ENCODE measurements around the gene ADGRG7. TPM values are rescaled to one million over a fixed set of nuclear protein-coding genes. Genes with fewer than 3 reads are reported as not detected.

Gene ADGRG7
- not detected in 2 replicates for total RNA-seq (2016; rRNA removed; fragmentation: Illumina TruSeq; extraction: Trizol)
- not detected in 2 replicates for total RNA-seq (2016; cell fraction: cytosol; rRNA removed; fragmentation: Illumina TruSeq; extraction: Trizol; ENCODE audit: low read depth)
- total RNA-seq (2016; cell fraction: insoluble cytoplasmic fraction; rRNA removed; fragmentation: Illumina TruSeq; extraction: Trizol) = not detected in 2 replicates
- not detected in 2 replicates for total RNA-seq (2016; cell fraction: membrane; rRNA removed; fragmentation: Illumina TruSeq; extraction: Trizol)
- total RNA-seq (2016; cell fraction: nucleus; rRNA removed; fragmentation: Illumina TruSeq; extraction: Trizol) = not detected in 2 replicates
- not detected in 2 replicates for polyA plus RNA-seq (2011; rRNA removed)
- polyA plus RNA-seq (2011; cell fraction: cytosol; rRNA removed) = not detected in 2 replicates
- polyA plus RNA-seq (2011; cell fraction: nucleus; rRNA removed) = not detected in 2 replicates
- polyA plus RNA-seq (2012) = not detected in 2 replicates
- not detected in 2 replicates for polyA plus RNA-seq (2016; cell fraction: cytosol; fragmentation: Illumina TruSeq; extraction: Trizol; ENCODE audit: low read depth)
- not detected in 2 replicates for polyA plus RNA-seq (2016; cell fraction: insoluble cytoplasmic fraction; fragmentation: Illumina TruSeq; extraction: Trizol; ENCODE audit: low read depth)
- polyA plus RNA-seq (2016; cell fraction: membrane; fragmentation: Illumina TruSeq; extraction: Trizol; ENCODE audit: low read depth) = not detected in 2 replicates
- not detected in 2 replicates for polyA plus RNA-seq (2016; cell fraction: nucleus; fragmentation: Illumina TruSeq; extraction: Trizol; ENCODE audit: insufficient read depth, low read depth)
- polyA minus RNA-seq (2011; rRNA and poly(A)+ RNA removed; ENCODE audit: low replicate concordance) = not detected in 2 replicates
- not detected in 2 replicates for polyA minus RNA-seq (2011; cell fraction: cytosol; rRNA and poly(A)+ RNA removed)
- not detected in 2 replicates for polyA minus RNA-seq (2011; cell fraction: nucleus; rRNA and poly(A)+ RNA removed)
- Bru-seq, nascent RNA = percentile 10 among the genes with signal in this experiment
- percentile 19 among the genes with signal in this experiment for BruChase-seq, experiment 1, labeled RNA remaining after a 6-hour chase
- BruChase-seq, experiment 2, labeled RNA remaining after a 2-hour chase = percentile 20 among the genes with signal in this experiment
- long read RNA-seq, experiment 1 = 0 reads
- long read RNA-seq, experiment 2 = 0 reads

DNA sequence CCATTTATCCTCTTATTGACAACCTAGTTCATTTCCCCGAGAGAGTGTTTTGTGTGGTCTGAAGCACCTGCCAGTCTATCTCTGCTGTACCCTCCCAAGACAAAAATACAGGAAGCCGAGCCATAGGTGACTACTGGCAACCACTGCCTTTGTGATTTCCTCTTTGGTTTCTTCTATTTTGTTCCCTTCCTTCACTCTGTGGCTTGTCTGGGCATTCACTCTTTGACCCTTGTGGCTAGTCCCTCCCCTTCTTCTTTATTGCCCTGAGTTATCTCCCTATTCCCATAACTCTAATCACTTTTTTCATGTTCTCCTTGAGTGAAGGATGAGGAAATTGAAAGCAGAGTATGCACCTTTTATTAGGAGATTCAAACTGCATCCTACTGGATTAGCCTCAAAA is at the start of gene ADGRG7:
ADGRG7 (plus strand) TSS at position 297 of the 400 bp plus-strand sequence. CDS start 256 bp downstream, outside the sequence.
- Histone ChIP-seq H3K4me1 (ENCODE audit: insufficient read depth, low read length) (peaks cover 17% of the 10 kb centered on the region), H3K4me3 (replicated peaks in 1 of 3; ENCODE audit: insufficient read depth in 1 of 3, low read depth in 2 of 3, low read length in 3 of 3) (no peak within 1 kb of the TSS), H3K9ac (ENCODE audit: insufficient read depth, low read depth, low read length) (no peak within 1 kb of the TSS), H4K20me1 (ENCODE audit: insufficient read depth, low read length) (no peaks in the 10 kb centered on the region), H3K36me3 (replicated peaks in 1 of 2; ENCODE audit: control insufficient read depth in 1 of 2, insufficient read depth in 2 of 2, low read length in 2 of 2) (no peaks in the 10 kb centered on the region), H3K79me2 (ENCODE audit: insufficient read depth, low read length) (no peaks in the 10 kb centered on the region), H3K9me3 (ENCODE audit: low read length) (no peaks in the 10 kb centered on the region), H3K27ac (ENCODE audit: extremely low read length, insufficient read depth, low read length) (no peak within 1 kb of the TSS), H2AFZ (ENCODE audit: low read length) (no peak within 1 kb of the TSS), H3K4me2 (ENCODE audit: low read depth, low read length) (no peak within 1 kb of the TSS), H3K27me3 (ENCODE audit: control insufficient read depth in 1 of 2, insufficient read depth in 2 of 2, low read length in 2 of 2) (no peaks in the 10 kb centered on the region)
- TF ChIP-seq FIP1L1 (IDR thresholded peaks at IDR 0.05; ENCODE audit: borderline replicate concordance, insufficient read depth, low read depth, low read length) (no peak), NCOR1 (IDR thresholded peaks at IDR 0.05; ENCODE audit: borderline replicate concordance, low read length) (no peak), ZNF317 (CRISPR knock-in tag; IDR thresholded peaks at IDR 0.05) (no peak), THAP7 (CRISPR knock-in tag; IDR thresholded peaks at IDR 0.05) (no peak), ZNF282 (IDR thresholded peaks at IDR 0.05; ENCODE audit: partially characterized antibody) (no peak), GFI1 (CRISPR knock-in tag; IDR thresholded peaks at IDR 0.05; ENCODE audit: borderline replicate concordance) (no peak)
- WGBS (ENCODE audit: low lambda C conversion rate) = 56% methylated on average over 2 of the region's 2 CpGs
- in situ Hi-C loops (cut with HindIII; ENCODE audit: extremely low pct_ligation_motif_present, low pct_unique_long_range_greater_than_20kb) (loop anchor here (25.0 kb wide), 1 partner anchor 103 kb away; the partner anchor contains the start of gene TFG), intact Hi-C loops (cut with micrococcal nuclease; ENCODE audit: unreplicated experiment) (no loop called here)
- FAIRE-seq (no peak), ATAC-seq (no peak), DNase-seq (ENCODE audit: low spot score) (no peak)
- ChIA-PET POLR2A (no interaction called here), CTCF (ENCODE audit: low intra/inter-chr PET ratio, low total read pairs) (no interaction called here)
- no TSS peak for BruUV-seq (replicated peaks)
